WI38 (cell line): ENCODE results near the gene SPATA31E1.

ENCODE experiments used
- H3K4me3 ChIP-seq: 2 replicates; pipeline ENCODE4 v1.5.1; 2011; ENCODE audit warnings: low read depth, mild to moderate bottlenecking, control low read depth, low read length
- TF ChIP-seq, protein P1 (sequence below): IDR thresholded peaks from 2 replicates; pipeline ENCODE4 v1.5.1; 2012; ENCODE audit warnings: low read depth, mild to moderate bottlenecking, control low read depth, low read length

Gene SPATA31E1

DNA sequence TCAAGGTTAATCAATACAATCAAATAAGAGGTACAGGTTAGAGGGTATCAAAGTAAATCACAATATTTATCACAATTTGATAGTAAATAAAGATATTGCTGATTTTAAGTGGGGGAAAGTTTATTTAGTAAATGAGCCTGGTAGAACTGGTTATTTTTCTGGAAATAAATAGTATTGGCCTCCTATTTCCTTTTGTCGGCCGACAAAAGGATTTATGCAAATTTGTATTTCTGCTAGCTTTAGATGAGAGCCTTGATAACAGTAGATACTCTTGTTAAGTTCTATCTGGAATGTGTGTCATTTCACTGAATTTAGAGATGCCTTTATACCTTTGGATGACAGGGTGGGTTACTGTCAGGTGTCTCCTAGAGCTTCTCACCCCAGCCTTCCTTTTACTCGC, 17.8 kb upstream of the SPATA31E1 start:
- TF ChIP-seq, protein P1, sequence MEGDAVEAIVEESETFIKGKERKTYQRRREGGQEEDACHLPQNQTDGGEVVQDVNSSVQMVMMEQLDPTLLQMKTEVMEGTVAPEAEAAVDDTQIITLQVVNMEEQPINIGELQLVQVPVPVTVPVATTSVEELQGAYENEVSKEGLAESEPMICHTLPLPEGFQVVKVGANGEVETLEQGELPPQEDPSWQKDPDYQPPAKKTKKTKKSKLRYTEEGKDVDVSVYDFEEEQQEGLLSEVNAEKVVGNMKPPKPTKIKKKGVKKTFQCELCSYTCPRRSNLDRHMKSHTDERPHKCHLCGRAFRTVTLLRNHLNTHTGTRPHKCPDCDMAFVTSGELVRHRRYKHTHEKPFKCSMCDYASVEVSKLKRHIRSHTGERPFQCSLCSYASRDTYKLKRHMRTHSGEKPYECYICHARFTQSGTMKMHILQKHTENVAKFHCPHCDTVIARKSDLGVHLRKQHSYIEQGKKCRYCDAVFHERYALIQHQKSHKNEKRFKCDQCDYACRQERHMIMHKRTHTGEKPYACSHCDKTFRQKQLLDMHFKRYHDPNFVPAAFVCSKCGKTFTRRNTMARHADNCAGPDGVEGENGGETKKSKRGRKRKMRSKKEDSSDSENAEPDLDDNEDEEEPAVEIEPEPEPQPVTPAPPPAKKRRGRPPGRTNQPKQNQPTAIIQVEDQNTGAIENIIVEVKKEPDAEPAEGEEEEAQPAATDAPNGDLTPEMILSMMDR, result no peak
- H3K4me3 ChIP-seq, result no peak overlapping the region

DNA sequence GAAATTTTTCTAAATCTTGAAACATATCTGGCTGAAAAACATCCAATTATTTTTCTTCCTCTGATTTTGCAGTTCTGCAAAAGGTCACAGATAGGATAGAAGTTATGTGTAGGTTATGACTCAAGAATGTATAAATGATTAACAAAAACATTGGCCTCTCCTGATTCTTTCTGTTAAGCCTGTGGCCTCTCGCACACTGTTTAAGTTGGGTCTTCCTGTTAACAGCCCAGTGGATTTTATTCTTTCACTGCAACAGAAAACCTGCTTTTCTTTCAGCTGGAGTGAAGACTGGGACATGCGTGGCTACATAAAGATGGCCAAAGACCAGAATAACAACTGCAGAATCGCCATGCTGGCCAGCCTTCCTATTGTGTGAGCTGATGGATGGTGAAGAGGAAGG, 17.1 kb upstream of the SPATA31E1 start:
- no peak overlapping the region for H3K4me3 ChIP-seq
- TF ChIP-seq, protein P1, result no peak

DNA sequence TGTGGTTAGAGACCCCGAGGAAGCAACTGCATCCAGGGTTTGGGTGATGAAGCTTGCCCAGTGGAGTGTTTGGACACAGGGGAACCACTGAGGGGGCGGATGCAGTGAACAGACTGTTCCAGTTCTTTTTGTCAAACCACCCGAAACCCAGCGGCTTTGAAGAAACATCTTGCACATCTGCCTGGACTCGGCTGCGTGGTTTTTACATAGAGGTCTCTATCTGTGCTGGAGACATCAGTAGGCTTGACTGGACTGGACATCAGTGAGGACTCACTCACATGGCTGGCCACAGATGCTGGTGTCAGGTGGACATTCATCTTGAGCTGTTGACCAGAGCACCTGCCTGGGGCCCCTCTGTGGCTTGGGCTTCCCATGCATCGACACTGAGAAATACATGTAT, 15.3 kb upstream of the SPATA31E1 start:
- H3K4me3 ChIP-seq, result no peak overlapping the region
- TF ChIP-seq, protein P1, result no peak

DNA sequence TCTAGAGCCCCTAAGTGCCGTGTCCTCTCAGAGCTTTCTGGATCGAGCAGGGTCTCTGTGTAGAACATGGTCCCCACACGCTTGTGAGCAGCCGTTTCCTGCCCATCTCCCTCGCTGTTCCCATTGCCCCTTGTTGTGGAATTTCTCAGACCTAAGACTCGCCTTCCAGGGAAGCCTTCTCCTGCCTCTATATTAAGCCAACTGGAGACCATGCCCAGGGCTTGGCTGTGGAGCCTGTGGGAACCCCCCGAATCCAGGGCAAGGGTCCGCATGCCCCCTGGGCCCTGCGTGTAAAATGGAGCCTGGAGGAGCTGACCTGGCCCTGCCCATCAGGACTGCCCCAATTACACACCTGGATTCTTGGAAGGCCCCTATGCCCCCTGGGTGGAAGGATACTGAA, 14.5 kb upstream of the SPATA31E1 start:
- TF ChIP-seq, protein P1, result no peak
- H3K4me3 ChIP-seq, result no peak overlapping the region

DNA sequence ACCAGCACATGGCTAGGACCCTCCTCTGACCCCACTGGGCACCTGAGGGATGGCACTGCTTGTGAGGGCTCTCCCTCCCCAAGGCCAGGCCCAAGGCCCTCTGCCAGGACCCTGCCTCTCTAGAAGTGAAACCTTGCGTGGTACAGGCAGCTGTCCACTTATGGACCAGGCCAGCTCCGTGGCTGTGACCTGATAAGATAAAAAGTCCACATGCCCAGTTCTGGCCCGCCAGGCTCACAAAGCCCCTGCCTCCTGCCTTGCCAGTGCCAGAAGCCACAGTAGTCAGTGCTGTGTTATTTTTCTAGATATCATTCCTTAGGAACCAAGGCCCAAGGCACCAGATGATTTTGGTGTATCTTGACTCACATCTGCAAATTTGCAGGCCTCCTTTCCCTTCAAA, 14.0 kb upstream of the SPATA31E1 start:
- H3K4me3 ChIP-seq, result no peak overlapping the region
- TF ChIP-seq, protein P1, result no peak

DNA sequence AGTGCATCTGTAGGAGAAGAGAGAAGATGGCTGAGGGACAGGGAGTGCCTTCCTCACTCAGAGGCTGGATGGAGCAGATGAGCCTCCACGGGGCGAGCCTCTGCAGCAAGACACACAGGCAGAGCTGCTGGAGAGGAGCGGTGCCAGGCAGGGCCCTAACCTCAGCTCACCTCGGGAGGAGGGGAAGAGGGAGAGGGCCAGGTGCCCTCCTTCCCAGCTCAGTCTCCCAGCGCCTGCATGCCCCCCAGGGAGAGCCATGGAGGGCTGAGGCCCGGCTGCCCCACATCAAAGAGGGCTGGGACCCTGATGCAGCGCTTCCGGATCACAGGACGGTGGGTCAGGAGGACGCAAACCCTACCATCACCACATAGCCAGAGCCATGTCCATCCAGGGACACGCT, 13.6 kb upstream of the SPATA31E1 start:
- H3K4me3 ChIP-seq, result no peak overlapping the region
- TF ChIP-seq, protein P1, result no peak

DNA sequence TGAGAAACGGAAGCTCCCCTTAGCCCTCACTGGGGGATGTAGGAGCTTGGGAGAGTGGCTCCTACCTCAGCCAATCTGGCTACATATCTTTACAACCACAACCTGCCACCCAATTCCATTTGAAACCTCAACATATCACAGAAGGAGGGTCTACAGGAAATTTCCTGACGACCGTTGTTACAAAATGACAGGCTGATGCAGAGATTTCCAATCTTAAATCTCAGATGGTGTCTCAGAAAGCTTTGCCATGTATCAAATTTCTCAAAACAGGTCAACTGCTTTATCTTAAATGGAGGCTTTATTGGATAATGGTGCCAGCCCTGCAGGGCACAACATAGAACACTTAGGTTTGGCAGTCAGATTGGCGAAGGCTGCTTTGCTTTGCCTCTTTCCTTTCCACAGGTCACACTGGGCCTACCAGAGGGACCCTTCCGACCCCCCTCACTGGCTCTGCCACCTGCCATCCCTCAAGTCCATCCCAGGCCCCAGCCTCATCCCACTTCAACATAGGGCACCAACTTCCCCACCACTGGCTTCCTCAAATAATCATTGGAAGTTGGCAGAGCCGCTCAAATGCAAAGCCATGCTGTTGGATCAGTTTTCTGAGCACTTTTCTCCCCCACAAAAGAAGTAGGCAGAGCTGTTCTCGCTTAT, 11.1 kb upstream of the SPATA31E1 start:
- H3K4me3 ChIP-seq, result no peak overlapping the region
- TF ChIP-seq, protein P1, result no peak
